ENCODE results near the gene EXTL1.

DNA sequence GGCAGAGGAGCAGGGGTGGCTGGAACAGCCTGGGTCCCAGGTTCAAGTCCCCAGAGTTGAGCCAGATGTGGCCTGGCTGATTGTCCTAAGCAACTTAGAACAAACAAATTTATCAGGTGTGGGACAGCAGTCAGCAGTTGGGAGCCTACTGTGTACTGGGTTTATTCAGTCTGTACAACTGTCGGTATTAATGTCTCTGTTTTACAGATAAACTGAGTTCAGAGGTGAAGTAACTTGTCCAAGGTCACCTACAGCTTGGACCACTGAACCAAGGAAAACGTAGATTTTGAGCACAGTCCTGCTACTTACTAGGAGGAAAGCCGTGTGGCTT, 60.4 kb downstream of the EXTL1 start:
- TF ChIP-seq CTCF (IDR thresholded peaks at IDR 0.05; ENCODE audit: extremely low read depth in 1 of 2, insufficient read depth in 1 of 2, low read depth in 1 of 2, low read length in 2 of 2) (no peak), MAX (IDR thresholded peaks at IDR 0.05; ENCODE audit: insufficient read depth, insufficient read length) (no peak), POLR2A (IDR thresholded peaks at IDR 0.05; ENCODE audit: low read depth, low read length) (no peak)
